Activated CD4-positive, alpha-beta T cell treated with anti-CD3 and anti-CD28 coated beads, Interleukin-2, amount 10 ng/mL, durations not matched to agents 24 days and 14 days (primary cell): ENCODE measurements around the gene WDR18. TPM values are rescaled to one million over a fixed set of nuclear protein-coding genes. Genes with fewer than 3 reads are reported as not detected.
A peak's percentile ranks its signal among the peaks of the same experiment; 100 is the strongest.

ENCODE experiments used
- DNase-seq: peaks from one replicate; pipeline ENCODE4 v3.0.0; 2022
- H3K27ac Mint-ChIP-seq: one replicate; pipeline ENCODE4 v1.8.0; 2022; ENCODE audit warnings: mild to moderate bottlenecking, mixed read lengths
- H3K27me3 Mint-ChIP-seq: one replicate; pipeline ENCODE4 v1.8.0; 2022; ENCODE audit warnings: mixed read lengths
- H3K36me3 Mint-ChIP-seq: one replicate; pipeline ENCODE4 v1.8.0; 2022; ENCODE audit warnings: low read depth, mild to moderate bottlenecking, mixed read lengths
- H3K4me1 Mint-ChIP-seq: one replicate; pipeline ENCODE4 v1.8.0; 2021; ENCODE audit warnings: mixed read lengths
- H3K4me3 Mint-ChIP-seq: one replicate; pipeline ENCODE4 v1.8.0; 2022; ENCODE audit warnings: mild to moderate bottlenecking, moderate library complexity, mixed read lengths
- H3K9me3 Mint-ChIP-seq: one replicate; pipeline ENCODE4 v1.8.0; 2021; ENCODE audit warnings: mixed read lengths
- intact Hi-C: fragments of 100-400 bp; cut with micrococcal nuclease; formaldehyde crosslinking; loops from one replicate; pipeline ENCODE4 v1.15.1; 2023
- total RNA-seq: library from RNA; stranded (reverse); gene quantifications from 2 replicates; pipeline ENCODE4 v1.2.3, GENCODE V29; 2022

The WDR18 gene
- total RNA-seq, 1 donor from 2014 or later = 111 TPM

DNA sequence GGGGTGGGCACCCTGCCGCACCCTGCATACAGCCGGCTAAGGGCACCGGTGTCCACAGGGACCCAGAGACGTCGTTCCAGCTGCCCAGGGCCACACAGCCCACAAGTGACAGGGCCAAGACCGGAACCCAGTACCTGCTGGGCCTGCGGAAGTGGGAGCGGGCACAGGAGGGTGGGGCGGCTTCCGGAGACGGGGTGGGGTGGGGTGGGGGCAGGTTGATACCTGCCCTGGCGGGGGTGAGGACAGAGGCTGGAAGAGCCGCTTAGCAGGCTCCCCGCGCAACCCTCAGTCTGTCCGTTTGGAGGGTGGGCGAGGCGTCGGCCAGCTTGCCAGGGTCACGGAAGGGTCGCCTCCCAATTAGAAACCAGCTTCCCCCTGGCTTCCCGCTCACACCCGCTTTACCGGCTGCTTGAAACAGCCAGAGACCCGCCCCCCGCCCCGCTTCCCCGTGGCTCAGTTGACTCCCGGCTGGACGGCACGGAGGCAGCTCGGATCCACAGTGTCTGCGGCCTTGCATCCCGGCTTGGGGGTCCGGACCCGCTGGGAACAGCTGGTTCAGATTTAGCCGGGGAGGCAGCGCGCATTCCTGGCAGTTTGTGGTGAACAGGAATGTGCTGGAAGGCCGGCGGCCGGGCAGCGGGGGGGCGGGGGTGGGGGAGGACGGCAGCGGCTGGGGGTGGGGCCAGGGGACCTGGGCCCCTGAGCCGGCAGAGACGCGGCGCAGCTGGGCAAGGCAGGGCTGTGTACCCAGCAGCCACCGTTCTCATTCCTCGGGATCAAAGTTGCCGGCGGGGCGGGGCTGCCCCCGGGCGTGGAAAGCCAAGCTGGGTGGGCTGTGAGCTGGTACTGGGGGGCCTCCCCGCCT, 44.1 kb downstream of the WDR18 start:
- no peaks in the 10 kb centered on the region for H3K9me3 Mint-ChIP-seq
- peak; percentile 88 for DNase-seq
- intact Hi-C loops = loop anchor here (5.0 kb wide), 1 partner anchor 164 kb away; no protein-coding TSS in a partner anchor
- H3K27me3 Mint-ChIP-seq = no peaks in the 10 kb centered on the region
- peak overlapping the region; percentile 94 for H3K4me3 Mint-ChIP-seq
- H3K27ac Mint-ChIP-seq = peak overlapping the region; percentile 70
- H3K4me1 Mint-ChIP-seq = peaks cover 26% of the 10 kb centered on the region
- H3K36me3 Mint-ChIP-seq = peaks cover 31% of the 10 kb centered on the region

DNA sequence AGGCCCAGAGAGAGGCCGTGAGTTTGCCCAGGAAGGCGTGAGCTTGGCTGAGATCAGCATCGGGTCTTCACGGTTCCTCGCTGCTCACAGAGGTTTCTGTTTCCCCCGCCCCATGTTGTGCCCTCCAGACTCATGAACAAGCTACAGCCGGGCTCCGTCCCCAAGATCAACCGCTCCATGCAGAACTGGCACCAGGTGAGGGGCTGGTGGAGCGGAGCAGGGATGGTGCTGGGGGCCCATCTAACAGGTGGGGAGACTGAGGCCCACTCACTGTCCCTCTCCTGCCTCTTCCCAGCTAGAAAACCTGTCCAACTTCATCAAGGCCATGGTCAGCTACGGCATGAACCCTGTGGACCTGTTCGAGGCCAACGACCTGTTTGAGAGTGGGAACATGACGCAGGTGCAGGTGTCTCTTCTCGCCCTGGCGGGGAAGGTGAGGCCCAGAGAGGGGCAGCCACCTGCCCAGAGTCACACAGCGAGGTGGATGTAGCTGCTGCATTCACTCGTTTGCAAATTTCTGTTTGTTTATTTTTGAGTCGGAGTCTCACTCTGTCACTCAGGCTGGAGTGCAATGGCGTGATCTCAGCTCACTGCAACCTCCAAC, 48.2 kb downstream of the WDR18 start:
- Mint-ChIP-seq H3K27me3 (no peaks in the 10 kb centered on the region), H3K36me3 (peaks cover 51% of the 10 kb centered on the region), H3K4me1 (peaks cover 30% of the 10 kb centered on the region), H3K27ac (peak overlapping the region; percentile 15), H3K9me3 (no peaks in the 10 kb centered on the region), H3K4me3 (no peak overlapping the region)
- intact Hi-C loops = no loop called here
- DNase-seq = no peak

DNA sequence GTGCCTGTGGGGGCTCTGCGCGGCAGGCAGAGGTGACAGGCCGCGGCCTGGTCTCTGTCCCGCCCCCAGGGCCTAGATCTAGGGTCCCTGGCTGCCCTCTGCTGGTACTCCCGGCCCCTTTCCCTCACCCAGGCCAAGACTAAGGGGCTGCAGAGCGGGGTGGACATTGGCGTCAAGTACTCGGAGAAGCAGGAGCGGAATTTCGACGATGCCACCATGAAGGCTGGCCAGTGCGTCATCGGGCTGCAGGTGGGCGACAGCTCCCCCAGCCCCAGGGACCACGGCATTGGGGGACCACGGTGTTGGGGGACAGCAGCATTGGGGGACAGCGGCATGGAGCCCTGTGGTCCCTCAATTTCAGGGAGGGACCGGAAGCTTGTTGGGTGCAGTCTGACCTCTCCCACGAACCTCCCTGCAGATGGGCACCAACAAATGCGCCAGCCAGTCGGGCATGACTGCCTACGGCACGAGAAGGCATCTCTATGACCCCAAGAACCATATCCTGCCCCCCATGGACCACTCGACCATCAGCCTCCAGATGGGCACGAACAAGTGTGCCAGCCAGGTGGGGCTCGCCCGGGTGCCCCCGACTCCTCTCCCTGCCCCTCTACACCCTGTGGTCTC, 52.0 kb downstream of the WDR18 start:
- peaks cover 52% of the 10 kb centered on the region for H3K4me1 Mint-ChIP-seq
- H3K27ac Mint-ChIP-seq = no peak overlapping the region
- no peaks in the 10 kb centered on the region for H3K9me3 Mint-ChIP-seq
- no peak for DNase-seq
- intact Hi-C loops = no loop called here
- H3K27me3 Mint-ChIP-seq = no peaks in the 10 kb centered on the region
- H3K36me3 Mint-ChIP-seq = peaks cover 47% of the 10 kb centered on the region
- H3K4me3 Mint-ChIP-seq = no peak overlapping the region

DNA sequence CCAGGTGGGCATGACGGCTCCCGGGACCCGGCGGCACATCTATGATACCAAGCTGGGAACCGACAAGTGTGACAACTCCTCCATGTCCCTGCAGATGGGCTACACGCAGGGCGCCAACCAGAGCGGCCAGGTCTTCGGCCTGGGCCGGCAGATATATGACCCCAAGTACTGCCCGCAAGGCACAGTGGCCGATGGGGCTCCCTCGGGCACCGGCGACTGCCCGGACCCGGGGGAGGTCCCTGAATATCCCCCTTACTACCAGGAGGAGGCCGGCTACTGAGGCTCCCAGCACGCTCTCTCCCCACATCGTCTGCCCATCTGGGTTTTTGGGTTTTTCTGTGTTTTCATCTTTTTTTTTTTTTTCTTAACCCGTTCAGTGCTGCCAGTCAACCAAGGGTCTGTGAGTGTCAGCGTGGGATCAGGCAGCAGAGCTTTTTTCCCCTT, 53.5 kb downstream of the WDR18 start:
- no peaks in the 10 kb centered on the region for H3K27me3 Mint-ChIP-seq
- H3K27ac Mint-ChIP-seq = peak overlapping the region; percentile 83
- peaks cover 38% of the 10 kb centered on the region for H3K36me3 Mint-ChIP-seq
- H3K4me1 Mint-ChIP-seq = peaks cover 50% of the 10 kb centered on the region
- intact Hi-C loops = no loop called here
- no peaks in the 10 kb centered on the region for H3K9me3 Mint-ChIP-seq
- H3K4me3 Mint-ChIP-seq = peak overlapping the region; percentile 98
- DNase-seq = no peak

DNA sequence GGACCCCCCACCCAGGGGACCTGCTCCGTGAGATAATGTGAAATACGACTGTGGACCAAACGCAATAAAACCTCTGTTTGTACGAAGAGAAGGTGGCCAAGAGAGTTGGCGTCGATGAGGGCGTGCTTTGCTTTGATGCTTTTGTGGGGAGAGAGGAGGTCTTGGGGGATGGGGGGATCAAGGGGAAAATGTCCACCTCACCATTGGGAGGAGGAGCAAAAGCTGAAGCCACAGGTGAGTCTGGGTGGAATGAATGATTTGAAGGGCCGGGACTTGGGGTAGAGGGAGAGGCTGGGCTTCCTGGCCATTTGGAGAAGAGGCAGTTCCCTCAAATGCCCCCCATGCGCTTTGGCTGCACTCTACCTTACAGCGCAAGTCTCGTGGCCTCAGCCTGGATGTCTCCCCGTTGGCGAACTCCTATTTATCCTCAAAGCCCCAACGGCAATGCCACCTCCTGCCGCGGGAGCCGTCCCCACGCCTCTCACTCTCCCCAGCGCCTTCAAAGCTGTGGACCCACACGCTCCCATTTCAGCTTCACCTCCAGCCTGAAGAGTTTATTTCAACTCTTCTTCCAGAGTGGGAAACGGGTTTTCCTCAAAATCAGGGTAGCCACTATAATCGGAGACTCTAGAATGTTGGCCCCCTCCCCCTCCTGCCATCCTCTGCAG, 55.0 kb downstream of the WDR18 start:
- intact Hi-C loops = no loop called here
- Mint-ChIP-seq H3K27me3 (no peaks in the 10 kb centered on the region), H3K27ac (peak overlapping the region; percentile 86), H3K4me3 (peak overlapping the region; percentile 98), H3K36me3 (peaks cover 29% of the 10 kb centered on the region), H3K4me1 (peaks cover 44% of the 10 kb centered on the region), H3K9me3 (no peaks in the 10 kb centered on the region)
- DNase-seq = peak; percentile 71

DNA sequence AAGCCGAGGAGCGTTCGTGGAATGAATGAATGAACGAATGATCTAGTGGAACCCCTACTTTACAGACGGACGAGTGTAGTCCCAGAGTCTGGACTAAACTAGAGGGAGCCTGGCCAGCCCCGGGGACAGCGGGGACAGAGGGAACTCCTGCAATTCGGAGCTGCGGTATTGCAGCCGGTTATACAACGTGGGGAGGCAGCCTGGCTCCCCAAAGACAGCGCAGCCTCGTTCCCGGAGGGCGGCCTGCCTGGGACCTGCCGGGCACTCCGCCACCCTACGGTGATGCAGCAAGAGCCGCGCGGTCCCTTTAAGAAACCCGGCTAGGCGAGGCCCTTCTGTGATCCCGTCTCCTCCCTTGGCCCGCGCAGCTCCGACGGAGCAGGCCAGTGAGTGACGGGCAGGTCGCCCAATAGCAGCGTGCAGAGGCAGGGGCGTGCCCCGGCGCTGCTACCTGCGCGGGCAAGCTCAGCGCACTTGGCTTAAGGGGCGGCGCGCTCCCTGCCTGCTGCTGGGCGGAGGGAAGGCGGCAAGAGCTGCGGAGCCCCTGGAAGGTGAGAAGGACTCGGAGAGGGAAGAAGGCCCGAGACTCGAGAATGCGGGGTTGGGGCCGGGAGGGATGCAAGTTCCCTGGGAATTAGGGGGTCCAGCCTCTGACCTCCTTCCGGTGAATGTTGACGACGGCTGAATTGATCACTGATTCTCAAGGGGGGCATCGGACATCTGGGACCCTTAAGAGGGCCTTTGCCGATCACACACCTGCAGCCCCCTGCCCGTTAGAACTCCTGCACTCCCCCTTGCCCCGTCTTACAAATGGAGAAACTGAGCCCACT, 55.7 kb downstream of the WDR18 start, which contains the start of gene ABCA7:
TSS of gene ABCA7 (plus strand) at position 462 of the 830 bp plus-strand sequence. CDS start 1,255 bp downstream, outside the sequence.
- no peaks in the 10 kb centered on the region for H3K9me3 Mint-ChIP-seq
- H3K27me3 Mint-ChIP-seq = no peaks in the 10 kb centered on the region
- peak within 1 kb of the TSS; percentile 98 for H3K4me3 Mint-ChIP-seq
- peaks cover 44% of the 10 kb centered on the region for H3K4me1 Mint-ChIP-seq
- peak; percentile 100 for DNase-seq
- peaks cover 29% of the 10 kb centered on the region for H3K36me3 Mint-ChIP-seq
- H3K27ac Mint-ChIP-seq = peak within 1 kb of the TSS; percentile 86
- intact Hi-C loops = loop anchor here (2.0 kb wide), 3 partner anchors 19 to 37 kb away; partner anchors contain the start of genes ARHGAP45, RNU6-2 and TMEM259

DNA sequence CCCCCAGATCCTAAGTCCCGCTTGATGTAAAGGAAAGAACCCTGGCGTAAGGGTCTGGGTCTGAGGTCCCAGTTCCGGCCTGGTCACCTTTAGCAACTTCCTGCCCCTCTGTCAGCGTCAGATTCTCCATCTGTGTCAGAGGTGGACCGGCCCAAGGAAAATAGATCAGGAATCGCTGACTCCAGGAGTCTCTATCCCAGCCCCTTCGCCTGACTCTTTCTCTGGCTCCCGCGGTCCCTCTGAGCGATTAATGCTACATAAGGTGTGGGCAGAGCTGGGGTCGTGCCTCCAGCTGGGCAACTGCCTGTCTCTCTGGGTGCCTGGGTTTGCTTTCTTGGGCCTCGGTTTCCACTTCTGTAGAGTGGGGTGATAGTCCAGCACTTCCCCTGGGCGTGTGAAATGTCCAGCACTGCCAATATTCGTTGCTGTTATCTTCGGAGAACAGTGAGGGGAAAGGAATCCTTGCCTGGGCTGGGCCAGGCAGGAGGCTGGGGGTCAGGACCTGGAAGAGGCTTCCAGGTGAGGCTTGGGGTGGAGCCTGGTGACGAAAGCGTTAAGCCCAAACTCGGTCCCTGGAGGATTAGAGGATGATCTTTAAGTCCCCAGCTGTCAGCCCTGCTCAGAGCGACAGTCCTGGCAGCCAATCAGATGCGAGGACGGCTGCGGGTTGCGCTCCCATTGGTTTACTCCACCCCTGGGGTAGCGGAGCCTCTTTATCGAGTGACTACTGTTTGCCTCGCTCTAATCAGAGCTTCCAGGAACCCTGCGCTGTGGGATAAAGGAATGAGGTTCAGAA, 56.5 kb downstream of the WDR18 start:
- peak overlapping the region; percentile 86 for H3K27ac Mint-ChIP-seq
- no peaks in the 10 kb centered on the region for H3K9me3 Mint-ChIP-seq
- intact Hi-C loops = loop anchor here (2.0 kb wide), 3 partner anchors 20 to 36 kb away; partner anchors contain the start of genes ARHGAP45, RNU6-2 and TMEM259
- H3K27me3 Mint-ChIP-seq = no peaks in the 10 kb centered on the region
- peak; percentile 97 for DNase-seq
- peaks cover 26% of the 10 kb centered on the region for H3K36me3 Mint-ChIP-seq
- peak overlapping the region; percentile 98 for H3K4me3 Mint-ChIP-seq
- H3K4me1 Mint-ChIP-seq = peaks cover 41% of the 10 kb centered on the region

DNA sequence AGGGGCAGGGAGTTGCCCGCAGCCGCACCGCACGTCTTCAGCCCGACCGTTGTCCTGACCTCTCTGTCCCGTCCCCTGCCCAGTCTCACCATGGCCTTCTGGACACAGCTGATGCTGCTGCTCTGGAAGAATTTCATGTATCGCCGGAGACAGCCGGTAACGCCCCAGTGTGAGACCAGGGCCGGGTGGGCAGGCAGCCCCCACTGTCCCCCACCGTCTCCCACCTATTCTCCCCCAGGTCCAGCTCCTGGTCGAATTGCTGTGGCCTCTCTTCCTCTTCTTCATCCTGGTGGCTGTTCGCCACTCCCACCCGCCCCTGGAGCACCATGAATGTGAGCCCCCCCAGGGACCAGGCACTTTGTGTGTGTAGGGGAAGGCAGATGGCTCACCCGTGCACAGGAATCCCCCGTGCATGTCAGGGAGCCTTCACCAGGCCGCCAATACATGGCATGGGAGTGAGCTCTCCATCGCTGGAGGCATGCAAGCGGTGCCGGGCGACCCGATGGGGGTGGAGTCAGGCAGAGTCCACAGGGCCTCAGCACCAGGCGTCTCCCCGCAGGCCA, 57.2 kb downstream of the WDR18 start:
- Mint-ChIP-seq H3K27ac (no peak overlapping the region), H3K36me3 (peaks cover 20% of the 10 kb centered on the region), H3K4me3 (peak overlapping the region; percentile 98), H3K27me3 (no peaks in the 10 kb centered on the region), H3K4me1 (peaks cover 38% of the 10 kb centered on the region), H3K9me3 (no peaks in the 10 kb centered on the region)
- DNase-seq = no peak
- intact Hi-C loops = loop anchor here (2.0 kb wide), 3 partner anchors 21 to 35 kb away; partner anchors contain the start of genes ARHGAP45, RNU6-2 and TMEM259

DNA sequence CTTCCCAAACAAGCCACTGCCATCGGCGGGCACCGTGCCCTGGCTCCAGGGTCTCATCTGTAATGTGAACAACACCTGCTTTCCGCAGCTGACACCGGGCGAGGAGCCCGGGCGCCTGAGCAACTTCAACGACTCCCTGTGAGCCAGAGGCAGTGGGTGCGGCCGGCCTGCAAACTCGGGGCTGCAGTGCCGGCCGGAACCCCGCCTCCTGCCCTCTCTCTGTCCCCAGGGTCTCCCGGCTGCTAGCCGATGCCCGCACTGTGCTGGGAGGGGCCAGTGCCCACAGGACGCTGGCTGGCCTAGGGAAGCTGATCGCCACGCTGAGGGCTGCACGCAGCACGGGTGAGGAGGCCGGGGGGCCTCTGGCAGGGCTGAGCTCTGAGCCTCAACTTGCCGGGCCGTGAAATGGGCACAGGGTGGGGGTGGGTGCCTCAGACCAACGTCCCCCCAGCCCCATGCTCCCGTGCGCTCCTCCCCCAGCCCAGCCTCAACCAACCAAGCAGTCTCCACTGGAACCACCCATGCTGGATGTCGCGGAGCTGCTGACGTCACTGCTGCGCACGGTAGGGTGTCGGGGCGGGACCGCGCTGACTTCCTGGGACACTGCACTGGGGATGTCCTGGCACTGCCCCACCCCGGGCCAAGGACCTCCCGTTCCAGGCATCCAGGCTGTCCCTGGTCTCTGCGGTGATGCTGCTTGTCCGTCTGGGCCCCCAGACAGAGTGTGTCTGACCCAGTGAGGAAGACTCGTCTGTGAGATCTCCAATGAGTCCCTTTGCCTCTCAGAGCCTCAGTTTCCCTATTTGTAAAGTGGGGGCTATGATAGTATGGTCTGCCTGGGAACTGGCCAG, 57.9 kb downstream of the WDR18 start:
- DNase-seq = no peak
- H3K27ac Mint-ChIP-seq = no peak overlapping the region
- H3K27me3 Mint-ChIP-seq = no peaks in the 10 kb centered on the region
- peak overlapping the region; percentile 20 for H3K4me3 Mint-ChIP-seq
- intact Hi-C loops = loop anchor here (2.0 kb wide), 3 partner anchors 21 to 35 kb away; partner anchors contain the start of genes ARHGAP45, RNU6-2 and TMEM259
- peaks cover 36% of the 10 kb centered on the region for H3K4me1 Mint-ChIP-seq
- H3K36me3 Mint-ChIP-seq = peaks cover 14% of the 10 kb centered on the region
- no peaks in the 10 kb centered on the region for H3K9me3 Mint-ChIP-seq

DNA sequence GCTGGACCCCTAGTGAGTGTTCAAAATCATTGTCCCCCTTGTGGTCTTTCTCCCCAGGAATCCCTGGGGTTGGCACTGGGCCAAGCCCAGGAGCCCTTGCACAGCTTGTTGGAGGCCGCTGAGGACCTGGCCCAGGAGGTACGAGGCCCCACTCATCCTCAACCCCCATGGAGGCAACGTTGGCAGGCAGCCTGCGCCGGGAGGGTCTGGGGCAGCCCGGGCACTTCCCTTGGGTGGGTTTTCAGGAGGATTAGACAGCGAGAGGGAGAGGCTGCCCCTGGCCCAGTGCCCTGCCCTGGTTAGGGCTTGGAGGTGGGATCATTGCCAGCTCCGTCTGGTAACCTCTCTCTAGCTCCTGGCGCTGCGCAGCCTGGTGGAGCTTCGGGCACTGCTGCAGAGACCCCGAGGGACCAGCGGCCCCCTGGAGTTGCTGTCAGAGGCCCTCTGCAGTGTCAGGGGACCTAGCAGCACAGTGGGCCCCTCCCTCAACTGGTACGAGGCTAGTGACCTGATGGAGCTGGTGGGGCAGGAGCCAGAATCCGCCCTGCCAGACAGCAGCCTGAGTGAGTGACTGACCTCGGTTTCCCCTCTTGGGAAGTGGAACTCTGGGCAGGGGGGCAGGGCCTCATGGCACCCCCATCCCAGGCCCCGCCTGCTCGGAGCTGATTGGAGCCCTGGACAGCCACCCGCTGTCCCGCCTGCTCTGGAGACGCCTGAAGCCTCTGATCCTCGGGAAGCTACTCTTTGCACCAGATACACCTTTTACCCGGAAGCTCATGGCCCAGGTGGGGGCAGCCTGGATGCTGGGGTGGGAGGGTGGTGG, 58.8 kb downstream of the WDR18 start:
- Mint-ChIP-seq H3K4me3 (peak overlapping the region; percentile 20), H3K36me3 (peaks cover 9% of the 10 kb centered on the region), H3K4me1 (peaks cover 30% of the 10 kb centered on the region), H3K9me3 (no peaks in the 10 kb centered on the region), H3K27ac (no peak overlapping the region), H3K27me3 (no peaks in the 10 kb centered on the region)
- intact Hi-C loops = no loop called here
- no peak for DNase-seq
